HEK293T (cell line): ENCODE data around the gene IKZF1.

Source experiments
- ARNT ChIP-seq: fragments of 450-650 bp; IDR thresholded peaks from 2 replicates; pipeline ENCODE4 v1.6.1; 2017; ENCODE audit warnings: mild to moderate bottlenecking
- FOXA1 ChIP-seq: fragments of 450-650 bp; IDR thresholded peaks from 2 replicates; pipeline ENCODE4 v1.6.1; 2016; ENCODE audit warnings: mild to moderate bottlenecking
- FOXM1 ChIP-seq: fragments of 450-650 bp; IDR thresholded peaks from 2 replicates; pipeline ENCODE4 v1.6.1; 2017; ENCODE audit warnings: mild to moderate bottlenecking, borderline replicate concordance
- LEF1 ChIP-seq: fragments of 450-650 bp; IDR thresholded peaks from 2 replicates; pipeline ENCODE4 v1.6.1; 2017; ENCODE audit warnings: mild to moderate bottlenecking, borderline replicate concordance
- SP1 ChIP-seq: fragments of 450-650 bp; IDR thresholded peaks from 2 replicates; pipeline ENCODE4 v1.6.1; 2017
- SUZ12 ChIP-seq: fragments of 450-650 bp; IDR thresholded peaks from 2 replicates; pipeline ENCODE4 v1.6.1; 2016; ENCODE audit warnings: mild to moderate bottlenecking

DNA sequence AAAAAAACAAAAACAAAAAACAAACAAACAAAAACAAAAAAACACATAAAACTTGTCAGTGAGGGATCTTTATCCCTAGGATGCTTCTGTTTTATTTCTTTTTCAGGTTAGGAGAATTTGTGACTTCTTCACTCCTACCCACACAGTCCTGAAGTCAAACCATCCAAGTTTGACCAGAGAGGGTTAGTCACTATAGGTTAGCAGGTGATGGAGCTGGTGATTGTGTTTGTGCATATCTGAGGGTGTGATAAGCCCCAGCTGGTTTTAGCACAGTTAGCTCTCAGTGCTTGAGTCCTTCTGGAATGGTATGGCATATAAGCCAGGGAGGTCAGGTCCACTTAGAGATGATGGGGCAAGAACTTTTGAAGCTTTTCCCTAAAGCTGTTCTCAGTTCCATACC, 11.8 kb upstream of the IKZF1 start:
- TF ChIP-seq FOXM1 (no peak), SUZ12 (no peak), SP1 (no peak), FOXA1 (no peak), LEF1 (no peak), ARNT (no peak)
